Ascending aorta (tissue), 2 donors: ENCODE results near the gene SCN1B. TPM values are rescaled to one million over a fixed set of nuclear protein-coding genes. Genes with fewer than 3 reads are reported as not detected.
"Not testable (repeated sequence)": the region's sequence is repeated elsewhere in the genome, so short reads cannot be mapped to it uniquely, and the experiment has no call there.

ENCODE experiments used
- DNase-seq, 2 donors: peaks; one replicate each; pipeline ENCODE4 v3.0.0-alpha.2; 2019; ENCODE audit warnings: low spot score in 2 of 2
- H3K27ac ChIP-seq, 2 donors: fragments of 200-600 bp; sonication (generic); one replicate each; pipeline ENCODE4 v1.5.1; 2016 to 2017; ENCODE audit warnings: mild to moderate bottlenecking in 1 of 2
- H3K27me3 ChIP-seq: fragments of 200-600 bp; sonication (generic); one replicate; pipeline ENCODE4 v1.5.1; 2017
- H3K36me3 ChIP-seq, 2 donors: fragments of 200-600 bp; sonication (generic); one replicate each; pipeline ENCODE4 v1.5.1; 2016
- H3K4me1 ChIP-seq, 2 donors: fragments of 200-600 bp; sonication (generic); one replicate each; pipeline ENCODE4 v1.5.1; 2016 to 2017; ENCODE audit warnings: mild to moderate bottlenecking in 1 of 2
- H3K4me3 ChIP-seq, 2 donors: fragments of 200-600 bp; sonication (generic); one replicate each; pipeline ENCODE4 v1.5.1; 2016 to 2017; ENCODE audit warnings: mild to moderate bottlenecking in 1 of 2
- H3K9me3 ChIP-seq, 2 donors: fragments of 200-600 bp; sonication (generic); one replicate each; pipeline ENCODE4 v1.5.1; 2016
- intact Hi-C: fragments of 100-400 bp; cut with DNase I; formaldehyde crosslinking; loops from one replicate; pipeline ENCODE4 v1.15.1; 2023
- total RNA-seq: library from RNA; depleted of rRNA; stranded (reverse); fragments of >200 nt; gene quantifications from one replicate; pipeline ENCODE4 v1.1.0, GENCODE V29; 2016
- TF ChIP-seq, protein P1 (sequence below), 3 experiments: fragments of 200-600 bp in 2 of 3; fragments of 450-650 bp in 1 of 3; sonication (generic) in 2 of 3; IDR thresholded peaks; one replicate each; pipeline ENCODE4 v1.5.1; 2016 to 2019; ENCODE audit warnings: antibody characterized with exemption in 3 of 3, mild to moderate bottlenecking in 1 of 3, moderate library complexity in 1 of 3

SCN1B gene
- total RNA-seq, 1 donor from 2014 or later: 20.8 TPM

- no peaks in the 10 kb centered on the region for H3K9me3 ChIP-seq
- no peak overlapping the region for H3K27ac ChIP-seq
- TF ChIP-seq, protein P1, sequence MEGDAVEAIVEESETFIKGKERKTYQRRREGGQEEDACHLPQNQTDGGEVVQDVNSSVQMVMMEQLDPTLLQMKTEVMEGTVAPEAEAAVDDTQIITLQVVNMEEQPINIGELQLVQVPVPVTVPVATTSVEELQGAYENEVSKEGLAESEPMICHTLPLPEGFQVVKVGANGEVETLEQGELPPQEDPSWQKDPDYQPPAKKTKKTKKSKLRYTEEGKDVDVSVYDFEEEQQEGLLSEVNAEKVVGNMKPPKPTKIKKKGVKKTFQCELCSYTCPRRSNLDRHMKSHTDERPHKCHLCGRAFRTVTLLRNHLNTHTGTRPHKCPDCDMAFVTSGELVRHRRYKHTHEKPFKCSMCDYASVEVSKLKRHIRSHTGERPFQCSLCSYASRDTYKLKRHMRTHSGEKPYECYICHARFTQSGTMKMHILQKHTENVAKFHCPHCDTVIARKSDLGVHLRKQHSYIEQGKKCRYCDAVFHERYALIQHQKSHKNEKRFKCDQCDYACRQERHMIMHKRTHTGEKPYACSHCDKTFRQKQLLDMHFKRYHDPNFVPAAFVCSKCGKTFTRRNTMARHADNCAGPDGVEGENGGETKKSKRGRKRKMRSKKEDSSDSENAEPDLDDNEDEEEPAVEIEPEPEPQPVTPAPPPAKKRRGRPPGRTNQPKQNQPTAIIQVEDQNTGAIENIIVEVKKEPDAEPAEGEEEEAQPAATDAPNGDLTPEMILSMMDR (IDR thresholded peaks at IDR 0.05): peak; percentile 72 to 84 (median 77)
- no peak overlapping the region for H3K4me3 ChIP-seq
- intact Hi-C loops: no loop called here
- peaks cover 4% of the 10 kb centered on the region for H3K27me3 ChIP-seq
- peaks cover 13 to 16% of the 10 kb centered on the region in 2 donors for H3K4me1 ChIP-seq
- H3K36me3 ChIP-seq: no peaks in the 10 kb centered on the region
- DNase-seq: no peak
These were observed 14.2 kb downstream of the SCN1B start for GRCh38 chr19:35044317-35045117.

GRCh38 chr19:35045667-35046300 lies 15.5 kb downstream of the SCN1B start:
- Histone ChIP-seq H3K36me3 (no peaks in the 10 kb centered on the region), H3K27ac (no peak overlapping the region), H3K4me1 (peaks cover 7 to 10% of the 10 kb centered on the region in 2 donors), H3K4me3 (no peak overlapping the region), H3K27me3 (peaks cover 4% of the 10 kb centered on the region), H3K9me3 (no peaks in the 10 kb centered on the region)
- intact Hi-C loops: no loop called here
- DNase-seq: no peak
- TF ChIP-seq, protein P1 (IDR thresholded peaks at IDR 0.05): peak in 2 of 3 experiments; percentile 7 to 12

- H3K9me3 ChIP-seq: no peaks in the 10 kb centered on the region
- H3K27me3 ChIP-seq: peaks cover 4% of the 10 kb centered on the region
- no peak for DNase-seq
- no peak overlapping the region for H3K4me3 ChIP-seq
- H3K4me1 ChIP-seq: peaks cover 0 to 3% of the 10 kb centered on the region in 2 donors
- intact Hi-C loops: no loop called here
- H3K36me3 ChIP-seq: no peaks in the 10 kb centered on the region
- H3K27ac ChIP-seq: no peak overlapping the region
- TF ChIP-seq, protein P1 (IDR thresholded peaks at IDR 0.05): no peak
These were observed 16.2 kb downstream of the SCN1B start for GRCh38 chr19:35046461-35046860.

DNA sequence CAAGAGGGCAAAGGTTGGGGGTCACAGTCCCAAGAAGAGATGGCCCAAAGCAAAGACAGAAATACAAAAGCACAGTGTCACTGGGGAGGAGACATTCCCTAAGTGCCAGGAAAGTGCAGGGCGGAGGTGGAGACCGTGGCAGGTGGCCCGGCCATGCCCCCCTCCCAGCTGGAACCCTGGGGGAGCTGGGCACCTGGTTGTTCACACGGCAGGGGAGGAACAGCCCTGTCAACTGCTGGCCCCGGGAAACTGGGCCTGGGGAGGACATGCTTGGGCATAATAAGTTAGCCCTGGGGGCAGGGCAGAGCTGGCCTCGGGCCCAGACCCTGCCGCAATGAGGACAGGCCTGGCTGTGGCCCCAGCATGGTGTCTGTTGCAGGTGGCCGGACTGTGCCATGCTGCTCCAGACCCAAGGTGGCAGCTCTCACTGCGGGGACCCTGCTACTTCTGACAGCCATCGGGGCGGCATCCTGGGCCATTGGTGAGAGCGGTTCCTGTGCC lies 18.7 kb downstream of the SCN1B start:
- Histone ChIP-seq H3K27ac (no peak overlapping the region), H3K4me3 (no peak overlapping the region), H3K27me3 (no peaks in the 10 kb centered on the region), H3K36me3 (no peaks in the 10 kb centered on the region), H3K9me3 (no peaks in the 10 kb centered on the region), H3K4me1 (no peaks in the 10 kb centered on the region)
- DNase-seq: no peak
- TF ChIP-seq, protein P1 (IDR thresholded peaks at IDR 0.05): no peak
- intact Hi-C loops: no loop called here

DNA sequence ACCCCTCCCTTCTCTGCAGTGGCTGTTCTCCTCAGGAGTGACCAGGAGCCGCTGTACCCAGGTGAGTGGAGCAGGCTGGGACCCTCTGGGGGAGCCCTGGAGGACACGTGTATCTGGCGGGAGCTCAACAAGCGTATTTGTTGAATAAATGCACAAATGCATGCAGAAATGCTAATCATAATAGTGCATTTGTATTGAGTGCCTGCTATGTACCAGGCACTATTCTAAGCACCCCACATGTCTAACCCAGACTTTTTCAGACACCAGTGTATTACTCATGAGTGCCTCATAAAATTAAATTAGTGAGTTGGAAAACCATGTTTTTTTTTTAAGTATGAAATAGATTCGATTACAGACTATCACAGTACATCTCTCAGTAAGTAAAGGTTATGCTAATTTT lies 19.2 kb downstream of the SCN1B start:
- no peaks in the 10 kb centered on the region for H3K36me3 ChIP-seq
- H3K27me3 ChIP-seq: no peaks in the 10 kb centered on the region
- H3K4me3 ChIP-seq: no peak overlapping the region
- intact Hi-C loops: no loop called here
- DNase-seq: no peak
- no peaks in the 10 kb centered on the region for H3K9me3 ChIP-seq
- H3K4me1 ChIP-seq: no peaks in the 10 kb centered on the region
- TF ChIP-seq, protein P1 (IDR thresholded peaks at IDR 0.05): no peak
- no peak overlapping the region for H3K27ac ChIP-seq

GRCh38 chr19:35050662-35051061 lies 20.4 kb downstream of the SCN1B start:
- intact Hi-C loops, H3K27ac ChIP-seq, H3K4me1 ChIP-seq, H3K36me3 ChIP-seq, DNase-seq, H3K27me3 ChIP-seq, H3K9me3 ChIP-seq, H3K4me3 ChIP-seq: not testable (repeated sequence)

DNA sequence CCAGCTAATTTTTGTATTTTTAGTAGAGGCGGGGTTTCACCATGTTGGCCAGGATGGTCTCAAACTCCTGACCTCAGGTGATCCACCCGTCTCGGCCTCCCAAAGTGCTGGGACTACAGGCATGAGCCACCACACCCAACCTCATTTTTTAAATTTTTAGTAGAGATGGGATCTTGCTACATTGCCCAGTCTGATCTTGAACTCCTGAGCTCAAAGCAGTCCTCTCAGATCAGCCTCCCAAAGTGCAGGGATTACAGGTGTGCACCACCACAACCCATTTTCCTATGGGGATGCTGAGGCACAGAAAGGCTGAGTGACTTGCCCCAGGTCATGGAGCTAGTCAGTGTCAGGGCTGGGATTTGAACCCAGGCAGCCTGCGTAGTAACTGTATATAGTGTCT lies 21.0 kb downstream of the SCN1B start:
- H3K9me3 ChIP-seq: not testable (repeated sequence)

More for the DNA sequence above, 21.0 kb downstream of the SCN1B start:
- H3K27ac ChIP-seq, H3K4me1 ChIP-seq, H3K27me3 ChIP-seq, intact Hi-C loops, DNase-seq, H3K36me3 ChIP-seq, H3K4me3 ChIP-seq: not testable (repeated sequence)
